ENCODE measurements around the gene ALK. TPM values are rescaled to one million over a fixed set of nuclear protein-coding genes. Genes with fewer than 3 reads are reported as not detected.

Gene ALK
- total RNA-seq, 1 donor from 2014 or later: 0.14 TPM

GRCh38 chr2:29706171-29706720 lies 215.1 kb downstream of the ALK start:
- Histone ChIP-seq H3K36me3 (no peaks in the 10 kb centered on the region), H3K4me1 (no peaks in the 10 kb centered on the region), H3K4me3 (no peak overlapping the region), H3K27ac (replicated peaks) (no peak overlapping the region), H3K9me3 (replicated peaks) (no peaks in the 10 kb centered on the region), H3K27me3 (ENCODE audit: low read depth) (peaks cover 7% of the 10 kb centered on the region)
- intact Hi-C loops (cut with micrococcal nuclease): no loop called here
- no peak for DNase-seq
- no peak for TF ChIP-seq CTCF (IDR thresholded peaks at IDR 0.05; ENCODE audit: borderline replicate concordance)

- H3K4me3 ChIP-seq: no peak overlapping the region
- H3K27me3 ChIP-seq (ENCODE audit: low read depth): peaks cover 1% of the 10 kb centered on the region
- no peak for TF ChIP-seq CTCF (IDR thresholded peaks at IDR 0.05; ENCODE audit: borderline replicate concordance)
- intact Hi-C loops (cut with micrococcal nuclease): no loop called here
- H3K36me3 ChIP-seq: no peaks in the 10 kb centered on the region
- H3K4me1 ChIP-seq: no peaks in the 10 kb centered on the region
- no peaks in the 10 kb centered on the region for H3K9me3 ChIP-seq (replicated peaks)
- DNase-seq: no peak
- H3K27ac ChIP-seq (replicated peaks): no peak overlapping the region
Observed at GRCh38 chr2:29705616-29706015, 215.8 kb downstream of the ALK start.

- intact Hi-C loops (cut with micrococcal nuclease): no loop called here
- no peak overlapping the region for H3K4me3 ChIP-seq
Observed at GRCh38 chr2:29703336-29703735, 218.1 kb downstream of the ALK start.

GRCh38 chr2:29702276-29702675 lies 219.1 kb downstream of the ALK start:
- Histone ChIP-seq H3K27ac (replicated peaks) (no peak overlapping the region), H3K36me3 (no peaks in the 10 kb centered on the region), H3K4me1 (no peaks in the 10 kb centered on the region), H3K27me3 (ENCODE audit: low read depth) (no peaks in the 10 kb centered on the region), H3K4me3 (no peak overlapping the region), H3K9me3 (replicated peaks) (no peaks in the 10 kb centered on the region)
- no peak for TF ChIP-seq CTCF (IDR thresholded peaks at IDR 0.05; ENCODE audit: borderline replicate concordance)
- intact Hi-C loops (cut with micrococcal nuclease): no loop called here
- DNase-seq: no peak

More at GRCh38 chr2:29703336-29703735, 218.1 kb downstream of the ALK start:
- H3K9me3 ChIP-seq (replicated peaks): no peaks in the 10 kb centered on the region
- no peak for TF ChIP-seq CTCF (IDR thresholded peaks at IDR 0.05; ENCODE audit: borderline replicate concordance)
- H3K4me1 ChIP-seq: no peaks in the 10 kb centered on the region
- no peak overlapping the region for H3K27ac ChIP-seq (replicated peaks)
- no peaks in the 10 kb centered on the region for H3K36me3 ChIP-seq
- DNase-seq: no peak
- H3K27me3 ChIP-seq (ENCODE audit: low read depth): no peaks in the 10 kb centered on the region

- TF ChIP-seq CTCF (IDR thresholded peaks at IDR 0.05; ENCODE audit: borderline replicate concordance): no peak
- intact Hi-C loops (cut with micrococcal nuclease): no loop called here
- Histone ChIP-seq H3K36me3 (no peaks in the 10 kb centered on the region), H3K27me3 (ENCODE audit: low read depth) (no peaks in the 10 kb centered on the region), H3K9me3 (replicated peaks) (no peaks in the 10 kb centered on the region), H3K4me1 (no peaks in the 10 kb centered on the region), H3K27ac (replicated peaks) (no peak overlapping the region), H3K4me3 (no peak overlapping the region)
- DNase-seq: no peak
Observed at GRCh38 chr2:29700560-29700959, 220.8 kb downstream of the ALK start.

All from left ventricle myocardium inferior (tissue), 1 donor.